ENCODE data around the gene POFUT1.

The POFUT1 gene

DNA sequence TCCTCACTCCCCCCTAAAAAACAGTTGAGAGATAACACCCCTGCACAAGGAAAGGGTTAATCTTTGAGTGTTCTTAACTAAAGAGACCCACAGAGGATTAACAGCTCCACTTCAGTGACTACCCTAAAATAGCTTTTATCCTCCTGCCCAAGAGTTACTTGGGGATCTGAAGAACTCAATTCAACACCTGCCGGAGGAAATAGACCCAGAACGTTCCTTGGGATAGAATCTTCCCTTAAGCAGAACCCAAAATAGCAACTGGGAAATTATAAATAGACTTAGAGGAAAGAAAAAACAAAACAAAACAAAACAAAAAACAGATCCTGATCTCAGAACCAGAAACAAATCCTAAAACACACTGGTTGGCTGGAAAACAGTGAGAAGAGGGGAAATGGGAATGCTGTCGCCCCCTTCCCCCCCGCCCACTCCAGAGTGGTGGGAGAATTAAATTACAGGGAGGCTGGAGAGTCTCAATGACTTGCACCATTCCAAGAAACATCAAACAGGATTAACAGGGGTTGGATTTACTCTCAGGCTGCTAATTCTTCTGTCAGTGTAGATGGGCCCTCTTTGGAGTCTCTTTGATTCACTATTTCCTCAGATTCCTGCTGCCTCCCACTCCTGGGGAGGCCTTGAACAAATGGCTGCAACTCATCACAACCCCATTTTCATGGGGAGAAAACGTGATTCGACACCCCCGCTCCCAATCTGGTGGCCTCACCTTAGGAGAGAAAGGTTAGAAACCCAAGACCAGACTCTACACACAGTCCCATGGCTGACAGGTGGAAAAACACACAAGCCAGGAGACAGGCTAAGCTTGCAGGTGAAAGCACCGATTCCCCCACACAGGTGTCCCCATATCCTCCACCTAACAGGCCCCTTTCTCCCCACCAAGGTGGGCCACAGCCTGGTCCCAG, 1.6 kb upstream of the POFUT1 start:
- in situ Hi-C loops (cut with MboI; ENCODE audit: low sequenced_read_pairs) = no loop called here

DNA sequence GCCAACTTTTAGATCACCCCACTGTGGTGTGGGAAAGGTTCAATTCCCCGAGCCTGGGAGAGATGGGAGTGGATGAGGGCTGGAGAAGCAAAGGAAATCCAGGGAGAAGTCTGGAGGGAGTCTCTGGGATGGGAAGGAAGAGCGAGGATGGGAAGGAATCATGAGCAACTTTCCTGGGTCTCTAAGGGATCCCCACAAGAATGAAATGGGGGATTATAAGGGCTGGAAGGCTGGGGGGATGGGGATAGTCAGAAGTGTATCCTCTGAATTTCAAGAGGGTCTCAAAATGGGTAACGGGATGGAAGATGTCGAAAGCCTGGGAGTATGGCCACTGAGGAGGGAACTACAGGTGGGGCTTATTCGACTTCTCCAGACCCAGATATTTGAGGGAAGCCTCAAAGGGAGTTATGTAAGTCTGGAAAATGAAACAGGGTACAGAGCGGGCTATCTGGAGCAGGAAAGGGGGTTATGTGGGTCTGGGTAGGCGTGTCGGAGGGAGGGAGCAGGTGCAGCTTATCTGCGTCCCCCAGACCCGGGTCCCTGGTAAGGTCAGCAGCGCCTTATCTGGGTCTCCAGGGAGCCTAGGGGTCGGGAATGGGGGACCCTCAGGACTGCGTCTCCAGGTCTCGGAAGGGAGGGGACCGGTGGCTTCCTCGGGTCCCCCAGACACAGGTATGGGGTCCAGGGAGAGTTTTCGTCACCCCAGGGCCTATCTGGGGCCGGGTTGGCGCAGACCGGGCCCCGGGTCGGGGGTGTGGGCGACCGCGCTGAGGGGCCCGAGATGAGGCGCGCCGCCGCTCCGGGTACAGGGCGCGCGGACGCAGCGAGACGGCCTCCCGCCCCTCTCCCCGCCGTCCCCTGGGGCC, 687 bp upstream of the POFUT1 start:
- in situ Hi-C loops (cut with MboI; ENCODE audit: low sequenced_read_pairs) = no loop called here

DNA sequence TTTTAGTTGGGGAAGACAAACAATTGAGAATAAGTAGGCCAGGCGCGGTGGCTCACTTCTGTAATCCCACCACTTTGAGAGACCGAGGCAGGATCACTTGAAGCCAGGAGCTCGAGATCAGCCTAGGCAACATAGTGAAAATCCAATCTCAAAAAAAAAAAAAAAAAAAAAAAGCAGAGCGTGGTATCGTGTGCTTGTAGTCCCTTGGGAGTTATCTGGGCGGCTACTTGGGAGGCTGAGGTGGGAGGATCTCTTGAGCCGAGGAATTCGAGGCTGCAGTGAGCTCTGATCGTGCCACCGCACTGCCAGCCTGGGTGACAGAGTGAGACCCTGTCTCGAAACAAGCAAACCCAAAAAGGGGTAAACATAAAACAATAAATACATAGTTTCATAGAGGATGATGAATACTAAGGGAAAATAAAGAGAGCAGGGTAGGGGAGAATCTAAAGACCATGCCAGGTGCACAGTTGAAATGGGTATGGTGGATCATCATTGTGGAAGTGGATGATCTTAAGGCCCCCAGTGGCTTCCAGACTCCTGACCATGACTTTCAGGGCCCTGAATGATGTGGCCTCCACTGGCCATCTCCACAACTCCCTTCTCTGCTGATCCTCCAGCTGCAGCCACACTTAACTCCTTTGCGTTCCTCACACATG, 947 bp downstream of the POFUT1 start:
- in situ Hi-C loops (cut with MboI; ENCODE audit: low sequenced_read_pairs) = no loop called here

DNA sequence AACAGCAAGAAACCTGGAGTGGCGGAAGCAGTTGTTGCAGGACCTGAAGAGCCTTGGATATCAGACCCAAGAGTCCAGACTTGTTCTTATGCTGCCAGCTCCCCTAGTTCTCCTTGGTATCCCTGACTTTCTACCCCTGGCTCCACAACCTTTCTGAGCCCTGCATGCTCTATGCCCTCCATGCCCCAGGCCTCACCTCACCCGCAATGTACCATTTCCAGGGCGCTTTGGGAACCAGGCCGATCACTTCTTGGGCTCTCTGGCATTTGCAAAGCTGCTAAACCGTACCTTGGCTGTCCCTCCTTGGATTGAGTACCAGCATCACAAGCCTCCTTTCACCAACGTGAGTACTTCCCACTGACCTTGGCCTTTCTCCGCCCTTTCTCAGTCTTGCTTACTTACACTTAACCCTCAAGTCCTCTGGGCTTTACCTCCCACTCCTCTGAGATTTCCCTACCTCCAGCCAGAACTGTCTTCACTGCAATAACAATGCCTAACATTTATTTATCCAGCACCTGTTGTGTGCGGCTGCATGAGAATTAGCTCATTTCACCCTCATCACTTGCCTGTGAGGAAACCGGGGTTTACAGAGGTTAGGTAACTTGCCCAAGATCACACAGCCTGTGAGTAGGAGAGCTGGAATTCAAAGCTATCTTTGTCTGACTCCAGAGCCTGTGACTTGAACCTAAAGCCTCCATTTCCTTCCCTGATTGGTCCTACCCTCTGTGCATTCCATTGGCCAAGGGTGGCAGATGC, 2.3 kb downstream of the POFUT1 start:
- in situ Hi-C loops (cut with MboI; ENCODE audit: low sequenced_read_pairs) = no loop called here

DNA sequence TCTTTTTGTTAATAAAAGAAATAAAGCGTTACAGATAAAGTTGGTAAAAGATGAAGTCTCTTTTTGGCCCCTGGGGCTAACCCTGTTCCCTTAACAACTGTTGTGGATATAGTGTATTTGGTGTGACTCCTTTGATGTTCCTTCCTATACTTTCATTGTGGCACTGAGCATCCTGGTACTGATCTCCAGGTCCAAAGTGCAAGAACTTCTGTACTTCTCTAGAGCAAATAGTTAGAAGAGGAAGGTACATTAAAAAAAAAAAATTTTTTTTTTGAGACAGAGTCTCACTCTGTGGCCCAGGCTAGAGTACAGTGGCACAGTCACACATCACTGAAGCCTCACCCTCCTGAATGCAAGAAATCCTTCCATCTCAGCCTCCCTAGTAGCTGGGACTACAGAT, 6.2 kb downstream of the POFUT1 start:
- in situ Hi-C loops (cut with MboI; ENCODE audit: low sequenced_read_pairs) = no loop called here

DNA sequence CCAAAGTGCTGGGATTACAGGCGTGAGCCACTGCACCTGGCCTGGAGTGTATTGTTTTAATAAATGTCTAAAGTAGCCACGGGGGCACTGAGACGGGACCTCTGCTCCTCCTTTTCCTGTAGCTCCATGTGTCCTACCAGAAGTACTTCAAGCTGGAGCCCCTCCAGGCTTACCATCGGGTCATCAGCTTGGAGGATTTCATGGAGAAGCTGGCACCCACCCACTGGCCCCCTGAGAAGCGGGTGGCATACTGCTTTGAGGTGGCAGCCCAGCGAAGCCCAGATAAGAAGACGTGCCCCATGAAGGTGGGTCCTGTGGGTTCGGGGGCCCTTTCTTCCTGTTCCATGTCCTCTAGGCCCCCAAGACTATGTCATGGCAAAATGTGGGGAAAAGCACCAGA, 7.5 kb downstream of the POFUT1 start:
- in situ Hi-C loops (cut with MboI; ENCODE audit: low sequenced_read_pairs) = no loop called here

DNA sequence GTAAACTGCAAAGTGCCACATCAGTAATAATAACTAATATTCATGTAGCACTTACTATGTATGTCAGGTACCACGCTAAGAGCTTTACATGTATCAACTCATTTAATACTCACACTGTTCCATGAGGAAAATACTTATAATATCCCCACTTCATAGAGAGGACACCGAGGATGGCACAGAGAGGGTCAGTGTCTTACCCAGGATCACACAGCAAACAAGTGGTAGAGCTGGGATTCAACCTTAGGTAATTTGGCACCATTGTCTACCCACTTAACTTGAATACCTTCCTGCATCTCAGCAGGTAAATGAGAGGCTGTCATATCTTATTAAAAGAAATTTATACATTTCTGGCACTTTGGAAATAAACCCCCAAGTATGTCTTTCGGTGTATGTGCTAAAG, 8.0 kb downstream of the POFUT1 start:
- in situ Hi-C loops (cut with MboI; ENCODE audit: low sequenced_read_pairs) = no loop called here

DNA sequence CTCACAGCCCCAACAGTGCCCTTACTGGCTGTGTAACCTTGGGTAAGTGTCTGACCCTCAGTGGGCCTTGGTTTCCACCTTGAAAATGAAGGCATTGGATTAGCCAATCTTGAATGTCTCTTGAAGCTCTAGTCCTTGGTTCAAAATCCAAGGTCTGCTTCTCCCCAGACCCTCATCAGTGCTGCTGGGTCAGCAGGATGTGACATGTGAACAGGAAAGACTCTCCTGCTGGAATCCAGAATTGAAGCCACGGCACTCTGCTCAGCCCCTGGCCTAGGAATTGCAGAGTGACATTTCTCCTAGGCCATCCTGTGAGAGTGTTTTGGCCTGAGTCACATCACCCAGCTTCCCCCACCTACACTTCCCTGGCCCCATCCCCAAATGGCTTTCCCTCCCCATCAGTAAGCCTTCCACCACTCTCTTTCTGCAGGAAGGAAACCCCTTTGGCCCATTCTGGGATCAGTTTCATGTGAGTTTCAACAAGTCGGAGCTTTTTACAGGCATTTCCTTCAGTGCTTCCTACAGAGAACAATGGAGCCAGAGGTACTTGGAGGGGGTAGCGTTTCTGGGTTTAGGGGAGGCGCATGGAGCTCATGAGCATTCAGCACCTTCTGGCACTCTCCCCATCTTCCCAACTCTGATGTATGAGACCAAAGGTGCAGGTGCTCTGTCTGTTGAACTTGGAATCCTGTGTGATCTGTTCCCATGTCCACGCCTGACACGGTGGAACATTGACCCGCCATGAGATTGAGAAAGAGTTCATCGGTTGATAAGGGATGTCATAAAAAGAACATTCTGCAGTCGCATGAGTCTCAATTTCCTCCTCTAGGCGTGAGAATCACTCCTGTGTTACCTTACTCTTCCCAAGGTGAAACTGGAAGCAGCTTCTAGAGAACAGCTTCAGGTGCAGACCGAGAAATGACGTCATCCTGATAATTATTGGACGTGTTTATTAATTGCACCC, 8.8 kb downstream of the POFUT1 start:
- in situ Hi-C loops (cut with MboI; ENCODE audit: low sequenced_read_pairs) = no loop called here

DNA sequence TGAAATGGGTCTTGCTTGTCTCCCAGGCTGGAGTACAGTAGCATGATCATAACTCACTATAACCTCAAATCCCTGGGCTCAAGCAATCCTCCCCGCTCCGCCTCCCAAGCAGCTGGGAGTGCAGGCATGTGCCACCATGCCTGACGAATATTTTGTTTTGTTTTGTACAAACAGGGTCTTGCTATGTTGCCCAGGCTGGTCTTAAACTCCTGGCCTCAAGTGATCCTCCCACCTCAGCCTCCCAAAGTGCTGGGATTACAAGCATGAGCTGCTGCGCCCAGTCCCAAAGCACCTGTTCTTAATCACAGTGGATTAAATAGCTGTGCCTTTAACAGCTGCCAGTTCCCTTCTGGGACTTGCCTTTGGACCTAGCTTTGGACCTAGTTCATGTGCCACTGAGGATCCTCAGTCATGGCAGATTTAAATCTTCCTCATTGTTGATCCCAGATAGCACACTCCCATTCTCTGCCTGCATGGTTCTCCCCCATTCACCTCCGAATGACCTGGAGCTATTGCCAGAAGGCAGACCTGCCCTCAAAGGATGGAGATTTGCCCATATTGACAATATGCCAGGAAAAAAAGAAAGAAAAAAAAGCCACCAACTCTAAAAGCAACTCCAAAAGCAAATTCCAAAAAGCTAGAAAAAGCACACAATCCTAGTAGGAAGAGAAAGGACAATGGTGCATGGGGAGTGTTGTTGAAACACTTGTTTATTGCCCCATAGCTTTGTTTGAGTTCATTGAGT, 10.6 kb downstream of the POFUT1 start:
- in situ Hi-C loops (cut with MboI; ENCODE audit: low sequenced_read_pairs) = no loop called here

DNA sequence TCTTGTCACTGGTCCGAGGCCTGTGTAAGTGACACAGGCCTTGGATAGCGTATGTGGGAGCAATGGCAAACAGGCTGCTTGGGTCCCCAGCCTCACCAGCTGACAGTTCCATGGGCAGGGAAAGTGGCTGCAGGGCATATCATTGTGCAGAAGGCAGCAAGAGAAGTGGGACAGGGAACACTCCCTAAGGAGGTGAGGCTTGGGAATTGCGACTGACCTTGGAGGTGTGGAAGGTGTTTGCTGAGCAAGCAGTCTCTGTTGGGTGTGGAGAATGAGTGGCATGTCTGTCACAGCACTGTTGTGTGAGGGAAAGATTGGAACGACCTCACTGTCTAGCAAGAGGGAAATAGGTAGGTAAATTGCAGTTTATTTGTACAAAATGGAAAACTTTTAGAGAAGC, 16.8 kb downstream of the POFUT1 start:
- in situ Hi-C loops (cut with MboI; ENCODE audit: low sequenced_read_pairs) = no loop called here

DNA sequence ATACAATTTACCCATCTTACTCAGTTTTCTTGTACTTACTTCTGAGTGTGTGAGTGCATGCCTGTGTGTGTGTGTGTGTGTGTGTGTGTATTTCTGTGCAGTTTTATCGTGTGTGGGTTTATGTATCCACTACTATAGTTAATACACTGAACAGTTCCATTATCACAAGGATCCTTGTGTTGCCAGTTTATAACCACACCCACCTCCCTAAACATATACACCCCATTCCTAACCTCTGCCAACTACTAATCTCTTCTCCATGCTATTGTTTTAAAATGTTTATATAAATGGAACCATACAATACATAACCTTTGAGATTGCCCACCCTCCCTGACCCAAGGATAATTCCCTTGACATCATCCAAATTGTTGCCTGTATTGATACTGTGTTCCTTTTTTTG, 18.7 kb downstream of the POFUT1 start:
- in situ Hi-C loops (cut with MboI; ENCODE audit: low sequenced_read_pairs) = no loop called here

DNA sequence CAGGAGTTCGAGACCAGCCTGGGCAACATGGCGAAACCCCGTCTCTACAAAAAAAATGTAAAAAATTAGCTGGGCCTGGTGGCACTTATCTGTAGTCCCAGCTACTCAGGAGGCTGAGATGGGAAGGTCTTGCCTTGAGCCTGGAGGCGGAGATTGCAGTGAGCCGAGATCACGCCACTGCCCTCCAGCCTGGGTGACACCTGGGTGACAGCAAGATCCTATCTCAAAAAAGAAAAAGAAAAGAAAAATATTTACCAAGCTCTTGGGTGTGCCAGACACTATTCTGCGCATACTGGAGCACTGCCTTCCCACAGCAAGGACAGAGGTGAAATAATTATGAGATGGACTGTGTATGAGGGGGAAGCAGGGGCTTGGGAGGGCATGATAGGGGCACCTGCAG, 19.6 kb downstream of the POFUT1 start:
- in situ Hi-C loops (cut with MboI; ENCODE audit: low sequenced_read_pairs) = no loop called here

DNA sequence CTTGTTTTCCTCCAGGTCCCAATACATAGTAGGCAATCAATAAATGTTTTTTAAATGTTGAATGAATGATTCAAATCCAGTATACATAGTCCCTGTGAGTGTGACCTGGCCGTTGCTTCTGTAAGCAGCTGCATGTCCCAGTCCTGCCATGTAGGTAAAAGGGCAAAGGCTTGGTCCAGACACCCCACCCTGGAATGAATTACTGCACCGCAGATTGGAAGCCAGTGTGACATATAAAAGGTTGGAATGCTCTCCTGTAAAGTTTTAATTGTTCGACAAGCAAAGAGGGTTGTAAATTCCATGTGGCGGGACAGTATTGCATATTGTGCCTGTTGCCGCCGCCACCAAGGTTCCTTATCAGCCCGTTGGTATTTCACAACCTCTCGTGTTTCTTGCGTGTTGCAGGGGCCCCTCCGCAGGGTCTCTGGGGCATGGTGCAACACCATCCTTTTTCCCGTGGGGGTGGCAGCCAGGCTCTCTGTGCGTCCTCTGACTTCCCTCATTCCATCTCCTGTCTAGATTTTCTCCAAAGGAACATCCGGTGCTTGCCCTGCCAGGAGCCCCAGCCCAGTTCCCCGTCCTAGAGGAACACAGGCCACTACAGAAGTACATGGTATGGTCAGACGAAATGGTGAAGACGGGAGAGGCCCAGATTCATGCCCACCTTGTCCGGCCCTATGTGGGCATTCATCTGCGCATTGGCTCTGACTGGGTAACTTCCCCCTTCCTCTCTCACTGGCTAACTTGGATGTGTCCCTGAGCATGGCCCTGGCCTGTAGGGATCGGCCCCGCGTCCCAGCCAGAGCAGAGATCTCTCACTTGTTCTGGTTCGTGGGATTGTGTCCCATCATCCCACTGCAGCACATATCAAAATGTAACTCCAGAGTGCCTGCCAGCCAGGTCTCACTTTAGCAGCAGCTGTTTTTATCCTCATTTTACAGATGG, 20.3 kb downstream of the POFUT1 start:
- in situ Hi-C loops (cut with MboI; ENCODE audit: low sequenced_read_pairs) = no loop called here

DNA sequence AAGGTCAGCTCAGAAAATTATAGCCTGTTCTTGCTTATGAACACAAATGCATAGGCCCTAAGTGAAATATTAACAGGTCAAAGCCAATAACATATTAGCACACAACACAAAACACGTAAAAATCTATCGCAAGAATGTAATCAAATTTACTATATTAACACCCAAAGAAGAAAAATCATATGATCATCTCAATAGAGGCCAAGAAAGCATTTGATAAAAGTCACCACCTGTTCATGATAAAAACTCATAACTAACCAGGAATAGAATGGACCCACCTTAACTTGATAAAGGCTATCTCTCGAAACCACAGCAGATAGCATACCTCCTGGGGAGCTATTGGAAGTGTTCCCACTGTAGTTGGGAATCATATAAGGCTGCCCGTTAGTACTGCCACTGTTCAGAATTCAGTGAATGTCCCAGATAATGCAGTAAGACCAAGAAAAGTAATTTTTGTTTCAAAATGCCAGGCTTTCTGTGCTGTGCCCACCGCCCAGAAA, 21.6 kb downstream of the POFUT1 start:
- in situ Hi-C loops (cut with MboI; ENCODE audit: low sequenced_read_pairs) = no loop called here

DNA sequence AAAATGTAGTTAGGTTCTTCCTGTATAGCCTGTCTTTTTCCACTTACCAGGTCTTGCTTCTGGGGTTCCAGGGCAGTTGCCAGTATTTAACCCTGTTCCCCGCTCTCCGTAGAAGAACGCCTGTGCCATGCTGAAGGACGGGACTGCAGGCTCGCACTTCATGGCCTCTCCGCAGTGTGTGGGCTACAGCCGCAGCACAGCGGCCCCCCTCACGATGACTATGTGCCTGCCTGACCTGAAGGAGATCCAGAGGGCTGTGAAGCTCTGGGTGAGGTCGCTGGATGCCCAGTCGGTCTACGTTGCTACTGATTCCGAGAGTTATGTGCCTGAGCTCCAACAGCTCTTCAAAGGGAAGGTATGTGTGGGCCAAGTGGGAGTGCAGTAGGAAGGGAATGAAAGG, 23.0 kb downstream of the POFUT1 start:
- in situ Hi-C loops (cut with MboI; ENCODE audit: low sequenced_read_pairs) = no loop called here

DNA sequence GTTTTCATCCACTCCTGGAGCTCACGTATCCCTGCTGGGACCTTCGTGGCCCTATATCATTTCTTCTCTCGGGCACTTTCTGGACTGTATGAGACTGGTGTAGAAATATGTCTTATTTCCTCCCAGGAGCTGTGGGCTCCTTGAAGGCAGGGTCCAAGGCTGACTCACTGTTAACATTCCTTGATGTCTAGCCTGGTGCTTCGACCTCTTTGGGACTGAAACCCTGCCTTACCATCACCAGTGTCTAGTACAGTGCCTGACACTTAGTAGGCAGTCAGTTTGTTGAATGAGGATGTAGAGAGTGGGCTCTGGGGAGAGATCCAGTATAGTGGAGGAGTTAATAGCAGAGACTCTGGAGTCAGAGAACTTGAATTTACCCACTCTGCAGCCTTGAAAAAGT, 23.6 kb downstream of the POFUT1 start:
- in situ Hi-C loops (cut with MboI; ENCODE audit: low sequenced_read_pairs) = no loop called here

DNA sequence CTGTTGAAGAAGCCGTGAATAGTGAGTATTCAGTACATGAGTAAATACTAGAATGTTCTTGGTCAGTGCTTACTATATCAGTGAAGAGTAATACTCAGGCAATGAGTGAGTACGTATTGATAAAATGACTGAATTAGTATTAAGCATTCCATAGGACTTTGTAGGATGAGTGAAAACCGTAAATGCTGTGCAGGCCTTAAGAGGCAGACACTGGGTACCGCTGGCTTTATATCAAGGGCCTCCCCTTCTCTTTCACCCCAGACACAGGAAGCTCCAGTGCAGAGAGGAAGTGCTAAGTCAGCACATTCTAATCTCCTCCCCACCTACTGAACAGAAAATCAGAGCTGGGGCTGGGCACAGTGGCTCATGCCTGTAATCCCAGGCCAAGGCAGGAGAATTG, 24.2 kb downstream of the POFUT1 start:
- in situ Hi-C loops (cut with MboI; ENCODE audit: low sequenced_read_pairs) = no loop called here
